Thoracic aorta (tissue), 2 donors: ENCODE measurements around the gene ABCA12. TPM values are rescaled to one million over a fixed set of nuclear protein-coding genes. Genes with fewer than 3 reads are reported as not detected.

ENCODE experiments used
- ATAC-seq: fragments of 150-250 bp; one replicate; pipeline ENCODE4 v1.8.0; 2017; ENCODE audit warnings: low read depth; ENCODE audit not compliant: insufficient number of reproducible peaks, low FRiP score
- DNase-seq: peaks from one replicate; pipeline ENCODE4 v3.0.0-alpha.2; 2020; ENCODE audit warnings: low spot score
- H3K27ac ChIP-seq, 2 donors: fragments of 200-600 bp; sonication (generic); 1 replicate in 1 of 2; 2 replicates in 1 of 2; pipeline ENCODE4 v1.5.1; 2016; ENCODE audit warnings: mild to moderate bottlenecking in 2 of 2, moderate library complexity in 2 of 2
- H3K27me3 ChIP-seq: fragments of 200-600 bp; sonication (generic); replicated peaks from 2 replicates; pipeline ENCODE4 v1.6.0; 2016; ENCODE audit warnings: mild to moderate bottlenecking; ENCODE audit not compliant: insufficient read depth
- H3K36me3 ChIP-seq: fragments of 200-600 bp; sonication (generic); one replicate; pipeline ENCODE4 v1.5.1; 2016
- H3K4me1 ChIP-seq, 2 donors: fragments of 200-600 bp; sonication (generic); 1 replicate in 1 of 2; 2 replicates in 1 of 2; pipeline versions ENCODE4 v1.5.1 to v1.6.0; 2016; ENCODE audit warnings: low read depth in 2 of 2, mild to moderate bottlenecking in 1 of 2; ENCODE audit not compliant: control insufficient read depth in 1 of 2
- H3K4me3 ChIP-seq: fragments of 200-600 bp; sonication (generic); 2 replicates; pipeline ENCODE4 v1.5.1; 2016; ENCODE audit warnings: mild to moderate bottlenecking
- H3K9me3 ChIP-seq: fragments of 200-600 bp; sonication (generic); 2 replicates; pipeline ENCODE4 v1.5.1; 2016
- CTCF ChIP-seq: fragments of 200-600 bp; sonication (generic); IDR thresholded peaks from one replicate; pipeline ENCODE4 v1.5.1; 2019; ENCODE audit warnings: antibody characterized with exemption
- total RNA-seq, 2 donors: library from RNA; depleted of rRNA; stranded (reverse); fragments of >200 nt; gene quantifications; one replicate each; pipeline versions ENCODE4 v1.1.0 to v1.2.3, GENCODE V29; 2016

The ABCA12 gene
- total RNA-seq, 2 donors from 2014 or later = 0.14 TPM; not detected in 1

- Histone ChIP-seq H3K36me3 (no peaks in the 10 kb centered on the region), H3K9me3 (no peaks in the 10 kb centered on the region), H3K4me1 (peaks cover 3 to 4% of the 10 kb centered on the region in 2 donors), H3K4me3 (no peak overlapping the region), H3K27me3 (no peaks in the 10 kb centered on the region), H3K27ac (no peak overlapping the region)
- ATAC-seq (no peak), DNase-seq (no peak)
- TF ChIP-seq CTCF = no peak
Observed at GRCh38 chr2:215027779-215028178, 110.6 kb downstream of the ABCA12 start.

GRCh38 chr2:215022910-215023309 is 115.5 kb downstream of the ABCA12 start:
- Histone ChIP-seq H3K4me3 (no peak overlapping the region), H3K27ac (no peak overlapping the region), H3K9me3 (no peaks in the 10 kb centered on the region), H3K4me1 (peaks cover 5 to 11% of the 10 kb centered on the region in 2 donors), H3K36me3 (no peaks in the 10 kb centered on the region), H3K27me3 (no peaks in the 10 kb centered on the region)
- DNase-seq (no peak), ATAC-seq (no peak)
- TF ChIP-seq CTCF = no peak

- no peak for TF ChIP-seq CTCF
- H3K27ac ChIP-seq = no peak overlapping the region
- H3K27me3 ChIP-seq = no peaks in the 10 kb centered on the region
- no peak overlapping the region for H3K4me3 ChIP-seq
- H3K4me1 ChIP-seq = peaks cover 5 to 11% of the 10 kb centered on the region in 2 donors
- H3K9me3 ChIP-seq = no peaks in the 10 kb centered on the region
- no peak for ATAC-seq
- no peaks in the 10 kb centered on the region for H3K36me3 ChIP-seq
- DNase-seq = no peak
Observed at GRCh38 chr2:215022418-215022817, 116.0 kb downstream of the ABCA12 start.

- Histone ChIP-seq H3K27me3 (no peaks in the 10 kb centered on the region), H3K9me3 (no peaks in the 10 kb centered on the region), H3K36me3 (no peaks in the 10 kb centered on the region), H3K4me3 (no peak overlapping the region), H3K27ac (no peak overlapping the region), H3K4me1 (peaks cover 5 to 11% of the 10 kb centered on the region in 2 donors)
- no peak for TF ChIP-seq CTCF
- no peak for DNase-seq
- ATAC-seq = no peak
Observed at GRCh38 chr2:215020283-215020682, 118.1 kb downstream of the ABCA12 start.

- H3K9me3 ChIP-seq = no peaks in the 10 kb centered on the region
- ATAC-seq (no peak), DNase-seq (no peak)
- no peaks in the 10 kb centered on the region for H3K36me3 ChIP-seq
- no peak overlapping the region for H3K27ac ChIP-seq
- no peak overlapping the region for H3K4me3 ChIP-seq
- peaks cover 5 to 11% of the 10 kb centered on the region in 2 donors for H3K4me1 ChIP-seq
- H3K27me3 ChIP-seq = no peaks in the 10 kb centered on the region
- TF ChIP-seq CTCF = no peak
Observed at GRCh38 chr2:215019521-215020145, 118.8 kb downstream of the ABCA12 start.
